Uterus (tissue), 4 donors: ENCODE measurements around the gene ADARB2. TPM values are rescaled to one million over a fixed set of nuclear protein-coding genes. Genes with fewer than 3 reads are reported as not detected.

ENCODE experiments used
- DNase-seq, 2 donors: peaks; one replicate each; pipeline ENCODE4 v3.0.0-alpha.2; 2019 to 2020
- H3K27ac ChIP-seq, 2 donors: fragments of 200-600 bp; sonication (generic); 1 replicate in 1 of 2; 2 replicates in 1 of 2; pipeline ENCODE4 v1.5.1; 2016 to 2018
- H3K27me3 ChIP-seq, 2 donors: fragments of 200-600 bp; sonication (generic); one replicate each; pipeline ENCODE4 v1.5.1; 2018 to 2019; ENCODE audit warnings: control low read depth in 1 of 2
- H3K36me3 ChIP-seq, 2 donors: fragments of 200-600 bp; sonication (generic); one replicate each; pipeline ENCODE4 v1.5.1; 2019; ENCODE audit warnings: control low read depth in 1 of 2
- H3K4me1 ChIP-seq, 2 donors: fragments of 200-600 bp; sonication (generic); one replicate each; pipeline ENCODE4 v1.5.1; 2018 to 2019; ENCODE audit warnings: control low read depth in 1 of 2
- H3K4me3 ChIP-seq, 2 donors: fragments of 200-600 bp; sonication (generic); 1 replicate in 1 of 2; 2 replicates in 1 of 2; pipeline ENCODE4 v1.5.1; 2018 to 2019; ENCODE audit warnings: mild to moderate bottlenecking in 1 of 2
- H3K9me3 ChIP-seq, 2 donors: fragments of 200-600 bp; sonication (generic); one replicate each; pipeline ENCODE4 v1.5.1; 2019; ENCODE audit warnings: control low read depth in 1 of 2
- CTCF ChIP-seq, 4 experiments: fragments of 200-600 bp in 2 of 4; fragments of 450-650 bp in 2 of 4; sonication (generic) in 2 of 4; IDR thresholded peaks; one replicate each; pipeline ENCODE4 v1.5.1; 2016 to 2019; ENCODE audit warnings: antibody characterized with exemption in 4 of 4, mild to moderate bottlenecking in 2 of 4, moderate library complexity in 1 of 4
- POLR2A ChIP-seq, 2 donors: fragments of 450-650 bp; IDR thresholded peaks; one replicate each; pipeline ENCODE4 v1.6.1; 2016; ENCODE audit warnings: antibody characterized with exemption in 2 of 2, mild to moderate bottlenecking in 1 of 2, moderate library complexity in 1 of 2
- intact Hi-C: fragments of 100-400 bp; cut with DNase I; formaldehyde crosslinking; loops from one replicate; pipeline ENCODE4 v1.15.1; 2023; ENCODE audit warnings: low total_unique reads
- total RNA-seq, 4 donors: library from RNA; depleted of rRNA in 3 of 4; stranded (reverse); fragments of >200 nt in 3 of 4; gene quantifications; one replicate each; pipeline versions ENCODE4 v1.1.0 to v1.2.4, GENCODE V29; 2014 to 2023
- donor health status: DM: yes; HTN: yes; CAD: no.

Gene ADARB2
- total RNA-seq, 4 donors from 2014 or later = 0.76 to 2.6 (median 2.0) TPM; not detected in 1

GRCh38 chr10:1200866-1201807, 536.2 kb downstream of the ADARB2 start:
- no peak for DNase-seq
- no peaks in the 10 kb centered on the region for H3K9me3 ChIP-seq
- no peaks in the 10 kb centered on the region for H3K36me3 ChIP-seq
- H3K27me3 ChIP-seq = no peaks in the 10 kb centered on the region
- TF ChIP-seq POLR2A (IDR thresholded peaks at IDR 0.05) (no peak), CTCF (IDR thresholded peaks at IDR 0.05) (no peak)
- H3K4me1 ChIP-seq = no peaks in the 10 kb centered on the region
- intact Hi-C loops = no loop called here
- no peak overlapping the region for H3K27ac ChIP-seq
- no peak overlapping the region for H3K4me3 ChIP-seq

GRCh38 chr10:1199897-1200721, 537.2 kb downstream of the ADARB2 start:
- no peaks in the 10 kb centered on the region for H3K36me3 ChIP-seq
- H3K27me3 ChIP-seq = no peaks in the 10 kb centered on the region
- H3K9me3 ChIP-seq = no peaks in the 10 kb centered on the region
- DNase-seq = no peak
- TF ChIP-seq CTCF (IDR thresholded peaks at IDR 0.05) = no peak
- no peaks in the 10 kb centered on the region for H3K4me1 ChIP-seq
- H3K27ac ChIP-seq = no peak overlapping the region
- H3K4me3 ChIP-seq = no peak overlapping the region
- intact Hi-C loops = no loop called here

GRCh38 chr10:1199345-1199673, 538.0 kb downstream of the ADARB2 start:
- no peak overlapping the region for H3K27ac ChIP-seq
- H3K4me1 ChIP-seq = no peaks in the 10 kb centered on the region
- no peaks in the 10 kb centered on the region for H3K36me3 ChIP-seq
- TF ChIP-seq CTCF (IDR thresholded peaks at IDR 0.05) (no peak), POLR2A (IDR thresholded peaks at IDR 0.05) (no peak)
- intact Hi-C loops = no loop called here
- H3K9me3 ChIP-seq = no peaks in the 10 kb centered on the region
- no peak overlapping the region for H3K4me3 ChIP-seq
- H3K27me3 ChIP-seq = no peaks in the 10 kb centered on the region
- DNase-seq = no peak

- no peaks in the 10 kb centered on the region for H3K9me3 ChIP-seq
- intact Hi-C loops = no loop called here
- no peaks in the 10 kb centered on the region for H3K36me3 ChIP-seq
- H3K4me3 ChIP-seq = no peak overlapping the region
- TF ChIP-seq POLR2A (IDR thresholded peaks at IDR 0.05) (no peak), CTCF (IDR thresholded peaks at IDR 0.05) (no peak)
- DNase-seq = no peak
- no peaks in the 10 kb centered on the region for H3K4me1 ChIP-seq
- no peak overlapping the region for H3K27ac ChIP-seq
- no peaks in the 10 kb centered on the region for H3K27me3 ChIP-seq
Measured at GRCh38 chr10:1198453-1199344, 538.6 kb downstream of the ADARB2 start.
